K562 (cell line): ENCODE measurements around the gene TAS2R31. TPM values are rescaled to one million over a fixed set of nuclear protein-coding genes. Genes with fewer than 3 reads are reported as not detected.

Experiments used
- ATAC-seq: fragments of 200-7000 bp; cut with Tn5 transposase; 3 replicates; pipeline ENCODE4 v1.9.1; 2020; ENCODE audit warnings: moderate library complexity
- Bru-seq: library from RNA; stranded (reverse); fragments of 400-500 nt; gene quantifications from one replicate; lab custom pipeline; 2021; lab: Mats Ljungman, UMichigan
- BruChase-seq, 2 experiments: library from RNA; stranded (reverse); fragments of 400-500 nt; gene quantifications; one replicate each; lab custom pipeline; 2021; lab: Mats Ljungman, UMichigan
- BruUV-seq: library from RNA; stranded (reverse); fragments of 400-500 nt; replicated peaks from 2 replicates; lab custom pipeline; 2021; lab: Mats Ljungman, UMichigan
- CTCF ChIA-PET: fragments of 300-600 bp; formaldehyde crosslinking; extraction: SDS; loops from one replicate; lab custom pipeline; 2021; ENCODE audit warnings: low intra/inter-chr PET ratio; lab: Yijun Ruan, JAX
- POLR2A ChIA-PET: fragments of 300-600, 350-650 bp; sonication (Branson Sonifier 250); formaldehyde crosslinking; extraction: SDS; loops from one replicate; lab custom pipeline; 2021; ENCODE audit warnings: antibody characterized with exemption, inconsistent platforms; lab: Yijun Ruan, JAX
- DNase-seq, 4 experiments: peaks; one replicate each; pipeline versions ENCODE4 v3.0.0 to v3.0.0-alpha.2; 2011 to 2018; ENCODE audit warnings: low spot score in 3 of 4, mixed read lengths in 3 of 4; ENCODE audit errors: extremely low read depth in 1 of 4
- FAIRE-seq: peaks from 2 replicates; lab custom pipeline; 2011; peaks lifted over from hg19 to GRCh38; lab: Jason Lieb, UNC
- H2AFZ ChIP-seq: 2 replicates; pipeline ENCODE4 v1.6.0; 2011; ENCODE audit warnings: low read depth, low read length, control low read depth, inconsistent platforms
- H3K27ac ChIP-seq: fragments of 200-600 bp; 3 replicates; pipeline ENCODE4 v1.8.0; 2011; ENCODE audit warnings: low read depth, mild to moderate bottlenecking, control low read depth, inconsistent platforms, low read length, moderate library complexity, mixed read lengths; ENCODE audit errors: extremely low read depth
- H3K27me3 ChIP-seq, 2 experiments: fragments of 300-600 bp in 1 of 2; 2 replicates in 1 of 2; 3 replicates in 1 of 2; pipeline versions ENCODE4 v1.6.0 to v1.8.0; 2011; ENCODE audit warnings: inconsistent platforms in 2 of 2, low read length in 2 of 2, mild to moderate bottlenecking in 1 of 2, mixed read lengths in 1 of 2, moderate library complexity in 1 of 2; ENCODE audit not compliant: control insufficient read depth in 2 of 2, insufficient read depth in 2 of 2
- H3K36me3 ChIP-seq: fragments of 300-600 bp; 3 replicates; pipeline ENCODE4 v1.8.0; 2011; ENCODE audit warnings: mild to moderate bottlenecking, low read length, inconsistent platforms; ENCODE audit not compliant: control insufficient read depth, insufficient read depth
- H3K4me1 ChIP-seq, 2 experiments: fragments of 200-600 bp in 1 of 2; replicated peaks in 1 of 2; 2 replicates in 1 of 2; 3 replicates in 1 of 2; pipeline versions ENCODE4 v1.5.1 to v1.8.0; 2011; ENCODE audit warnings: inconsistent platforms in 2 of 2, low read length in 2 of 2, mild to moderate bottlenecking in 1 of 2, mixed read lengths in 1 of 2, moderate library complexity in 1 of 2; ENCODE audit not compliant: control insufficient read depth in 2 of 2, insufficient read depth in 2 of 2
- H3K4me2 ChIP-seq: 2 replicates; pipeline ENCODE4 v1.6.1; 2011; ENCODE audit warnings: low read length, control low read depth, inconsistent platforms, mixed read lengths; ENCODE audit not compliant: insufficient read depth
- H3K4me3 ChIP-seq: fragments of 200-600 bp; sonication (generic), shearing (Covaris generic); 2 replicates; pipeline ENCODE4 v1.5.1; 2016; ENCODE audit warnings: control low read depth, inconsistent platforms
- H3K79me2 ChIP-seq: fragments of 200-600 bp; 3 replicates; pipeline ENCODE4 v1.8.0; 2011; ENCODE audit warnings: low read length, inconsistent platforms; ENCODE audit not compliant: control insufficient read depth, insufficient read depth
- H3K9ac ChIP-seq, 2 experiments: 2 replicates each; pipeline versions ENCODE4 v1.6.0 to v1.6.1; 2011; ENCODE audit warnings: low read depth in 2 of 2, low read length in 2 of 2, control low read depth in 1 of 2, inconsistent platforms in 1 of 2, mild to moderate bottlenecking in 1 of 2, mixed read lengths in 1 of 2; ENCODE audit not compliant: insufficient read depth in 1 of 2
- H3K9me1 ChIP-seq: one replicate; pipeline ENCODE4 v1.6.0; 2011; ENCODE audit warnings: inconsistent platforms, mild to moderate bottlenecking, low read length, moderate library complexity; ENCODE audit not compliant: control insufficient read depth, insufficient read depth
- H3K9me3 ChIP-seq: replicated peaks from 2 replicates; pipeline ENCODE4 v1.5.1; 2011; ENCODE audit warnings: low read depth, low read length, inconsistent platforms; ENCODE audit not compliant: control insufficient read depth, insufficient read depth
- H4K20me1 ChIP-seq: replicated peaks from 2 replicates; pipeline ENCODE4 v1.6.1; 2011; ENCODE audit warnings: low read length, inconsistent platforms, mixed read lengths; ENCODE audit not compliant: control insufficient read depth, insufficient read depth
- ETS2 ChIP-seq: IDR thresholded peaks from 2 replicates; pipeline ENCODE4 v1.6.1; 2016; ENCODE audit warnings: borderline replicate concordance, missing genetic modification characterization, mild to moderate bottlenecking, moderate library complexity, missing compliant biosample characterization; ENCODE audit not compliant: poor library complexity, severe bottlenecking
- ETV5 ChIP-seq: sonication (generic); formaldehyde crosslinking; IDR thresholded peaks from 2 replicates; pipeline ENCODE4 v1.4.0; 2020; ENCODE audit warnings: low read depth, mild to moderate bottlenecking, missing genetic modification reagents
- HDGF ChIP-seq: fragments of 450-650 bp; IDR thresholded peaks from 2 replicates; pipeline ENCODE4 v1.6.1; 2016
- RB1 ChIP-seq: fragments of 450-650 bp; IDR thresholded peaks from 2 replicates; pipeline ENCODE4 v1.6.1; 2017; ENCODE audit warnings: low read depth, mild to moderate bottlenecking
- RBM14 ChIP-seq: fragments of 200-400 bp; formaldehyde crosslinking; IDR thresholded peaks from 2 replicates; pipeline ENCODE4 v1.6.1; 2018; ENCODE audit warnings: low read depth, mild to moderate bottlenecking, low read length, moderate library complexity, borderline replicate concordance; ENCODE audit not compliant: insufficient read depth
- WGBS: fragments of 100-300 bp; shearing (Covaris generic); methylation state at CpG from one replicate; pipeline ENCODE4 v1.1.6; 2016; ENCODE audit warnings: low coverage, mixed read lengths; ENCODE audit not compliant: insufficient coverage; ENCODE audit errors: missing lambda C conversion rate; 5-methylcytosine and 5-hydroxymethylcytosine counted together
- in situ Hi-C: fragments of 300-500 bp; cut with MboI; formaldehyde crosslinking; loops from 4 replicates; pipeline ENCODE4 v1.15.0; 2018; ENCODE audit warnings: inconsistent platforms, mixed read lengths
- intact Hi-C: fragments of 100-400 bp; cut with micrococcal nuclease; formaldehyde crosslinking; loops from 2 replicates; pipeline ENCODE4 v1.14.2; 2022
- long read RNA-seq, 3 experiments: library from polyadenylated mRNA in 2 of 3; library from RNA in 1 of 3; unstranded in 2 of 3; stranded (forward) in 1 of 3; transcript quantifications; one replicate each; pipeline ENCODE4 v2.0.0, GENCODE V29; 2019 to 2022
- polyA minus RNA-seq, 3 experiments: library from RNA; depleted of rRNA, polyadenylated mRNA; stranded (reverse); fragments of >200 nt; gene quantifications; 2 replicates each; pipeline ENCODE4 v1.2.3, GENCODE V29; 2011
- polyA plus RNA-seq, 8 experiments: library from polyadenylated mRNA; depleted of rRNA in 4 of 8; stranded (reverse) in 5 of 8; unstranded in 3 of 8; fragments of >200 nt; fragmentation: Nextera tagmentation in 2 of 8; fragmentation: Illumina TruSeq in 1 of 8; extraction: Ambion mirVana in 2 of 8; extraction: Trizol in 1 of 8; gene quantifications; 2 replicates each; pipeline versions ENCODE4 v1.2.1 to v1.2.3, GENCODE V29; 2011 to 2014; ENCODE audit warnings: inconsistent platforms in 1 of 8, missing spikeins in 1 of 8
- total RNA-seq, 7 experiments: library from RNA; depleted of rRNA in 6 of 7; stranded (reverse); fragments of >200 nt in 6 of 7; fragmentation: Illumina TruSeq in 2 of 7; extraction: Trizol in 2 of 7; gene quantifications; 2 replicates each; pipeline versions ENCODE4 v1.2.1 to v1.2.3, GENCODE V29; 2011 to 2021; ENCODE audit warnings: low replicate concordance in 1 of 7
- TF ChIP-seq, protein P1 (sequence below), 3 experiments: IDR thresholded peaks in 2 of 3; conservative IDR thresholded peaks in 1 of 3; 2 replicates each; pipeline ENCODE4 v1.5.1; 2011 to 2012; ENCODE audit warnings: low read length in 3 of 3, mild to moderate bottlenecking in 3 of 3, control low read depth in 2 of 3, improper control_type of control experiment in 1 of 3, inconsistent platforms in 1 of 3, low read depth in 1 of 3, mixed read lengths in 1 of 3, moderate library complexity in 1 of 3; ENCODE audit not compliant: insufficient read depth in 2 of 3
- TF ChIP-seq, protein P2 (sequence below): IDR thresholded peaks from 2 replicates; pipeline ENCODE4 v1.6.1; 2014; ENCODE audit warnings: antibody characterized with exemption
- TF ChIP-seq, protein P3 (sequence below): sonication (generic); formaldehyde crosslinking; IDR thresholded peaks from 2 replicates; pipeline ENCODE4 v1.4.0; 2020; ENCODE audit warnings: mild to moderate bottlenecking, missing genetic modification reagents

The TAS2R31 gene, protein sequence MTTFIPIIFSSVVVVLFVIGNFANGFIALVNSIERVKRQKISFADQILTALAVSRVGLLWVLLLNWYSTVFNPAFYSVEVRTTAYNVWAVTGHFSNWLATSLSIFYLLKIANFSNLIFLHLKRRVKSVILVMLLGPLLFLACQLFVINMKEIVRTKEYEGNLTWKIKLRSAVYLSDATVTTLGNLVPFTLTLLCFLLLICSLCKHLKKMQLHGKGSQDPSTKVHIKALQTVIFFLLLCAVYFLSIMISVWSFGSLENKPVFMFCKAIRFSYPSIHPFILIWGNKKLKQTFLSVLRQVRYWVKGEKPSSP
- 8.0 and 33.7 TPM in 2 replicates for total RNA-seq (2011; cell fraction: chromatin; rRNA removed; ENCODE audit: low replicate concordance)
- 2.8 and 6.7 TPM in 2 replicates for total RNA-seq (2011; cell fraction: nucleolus; rRNA removed)
- total RNA-seq (2011; cell fraction: nucleoplasm; rRNA removed) = 19.7 and 26.1 TPM in 2 replicates
- total RNA-seq (2014; rRNA removed) (0.59 and 0.86 TPM in 2 replicates), total RNA-seq (2014; rRNA removed; fragmentation: Illumina TruSeq; extraction: Trizol) (3.6 and 4.5 TPM in 2 replicates), total RNA-seq (2015; rRNA removed; fragmentation: Illumina TruSeq; extraction: Trizol) (2.0 and 2.3 TPM in 2 replicates), total RNA-seq (2021) (1.0 and 1.1 TPM in 2 replicates), polyA plus RNA-seq (2011; rRNA removed) (1.1 and 1.4 TPM in 2 replicates), polyA plus RNA-seq (2014; fragmentation: Illumina TruSeq; extraction: Trizol) (not detected in 2 replicates), polyA plus RNA-seq (2014; fragmentation: Nextera tagmentation; extraction: Ambion mirVana) (not detected), polyA plus RNA-seq (2014; rRNA removed) (0.20 TPM in 1 of 2 replicates, not detected in the other), polyA minus RNA-seq (2011; rRNA and poly(A)+ RNA removed) (11.9 and 15.3 TPM in 2 replicates), Bru-seq, nascent RNA (percentile 76 among the genes with signal in this experiment), BruChase-seq, experiment 1, labeled RNA remaining after a 2-hour chase (percentile 83 among the genes with signal in this experiment), BruChase-seq, experiment 2, labeled RNA remaining after a 6-hour chase (percentile 84 among the genes with signal in this experiment)
- 0.07 TPM in 1 of 2 replicates, not detected in the other for polyA plus RNA-seq (2011; cell fraction: cytosol; rRNA removed)
- polyA plus RNA-seq (2011; cell fraction: nucleus; rRNA removed) = 1.9 and 2.6 TPM in 2 replicates
- 0.08 and 0.42 TPM in 2 replicates for polyA plus RNA-seq (2012)
- polyA minus RNA-seq (2011; cell fraction: cytosol; rRNA and poly(A)+ RNA removed) = not detected in 2 replicates
- polyA minus RNA-seq (2011; cell fraction: nucleus; rRNA and poly(A)+ RNA removed) = 21.8 and 29.7 TPM in 2 replicates
- long read RNA-seq, experiment 1 = 0 reads
- long read RNA-seq, experiment 2 = 0 reads
- long read RNA-seq, experiment 3 = 0 reads

DNA sequence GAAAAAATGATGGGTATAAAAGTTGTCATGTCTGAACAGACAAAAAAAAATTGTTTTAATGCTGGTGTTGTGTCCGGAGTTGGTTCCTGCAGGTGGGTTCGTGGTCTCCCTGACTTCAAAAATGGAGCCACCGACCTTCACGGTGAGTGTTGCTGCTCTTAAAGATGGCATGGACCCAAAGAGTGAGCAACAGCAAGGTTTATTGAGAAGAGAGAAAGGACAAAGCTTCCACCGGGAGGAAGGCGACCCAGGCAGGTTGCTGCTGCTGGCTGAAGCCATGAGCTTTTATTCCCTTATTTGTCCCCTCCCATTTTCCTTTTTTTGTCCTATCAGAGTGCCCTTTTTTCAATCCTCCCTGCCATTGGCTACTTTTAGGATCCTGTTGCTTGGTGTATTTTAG is at the start of gene TAS2R31:
TAS2R31 (minus strand) TSS at position 101 of the 400 bp plus-strand sequence; CDS start at position 29, 72 bp downstream.
- intact Hi-C loops = no loop called here
- WGBS = 100% methylated on average over 5 of the region's 6 CpGs
- Histone ChIP-seq H3K9me3 (no peaks in the 10 kb centered on the region), H3K9ac (no peak within 1 kb of the TSS), H3K36me3 (no peaks in the 10 kb centered on the region), H2AFZ (no peak within 1 kb of the TSS), H3K79me2 (no peaks in the 10 kb centered on the region), H3K4me1 (no peaks in the 10 kb centered on the region), H4K20me1 (no peaks in the 10 kb centered on the region), H3K9me1 (no peaks in the 10 kb centered on the region), H3K27ac (no peak within 1 kb of the TSS), H3K4me3 (no peak within 1 kb of the TSS), H3K27me3 (no peaks in the 10 kb centered on the region), H3K4me2 (no peak within 1 kb of the TSS)
- ChIA-PET POLR2A (no interaction called here), CTCF (interaction anchor here (0.6 kb wide), 1 partner anchor 27 kb away, joined by 3 read pairs; no protein-coding TSS in a partner anchor)
- FAIRE-seq = no peak
- in situ Hi-C loops = no loop called here
- DNase-seq = no peak
- no peak for ATAC-seq
- no TSS peak for BruUV-seq
- TF ChIP-seq, protein P1, sequence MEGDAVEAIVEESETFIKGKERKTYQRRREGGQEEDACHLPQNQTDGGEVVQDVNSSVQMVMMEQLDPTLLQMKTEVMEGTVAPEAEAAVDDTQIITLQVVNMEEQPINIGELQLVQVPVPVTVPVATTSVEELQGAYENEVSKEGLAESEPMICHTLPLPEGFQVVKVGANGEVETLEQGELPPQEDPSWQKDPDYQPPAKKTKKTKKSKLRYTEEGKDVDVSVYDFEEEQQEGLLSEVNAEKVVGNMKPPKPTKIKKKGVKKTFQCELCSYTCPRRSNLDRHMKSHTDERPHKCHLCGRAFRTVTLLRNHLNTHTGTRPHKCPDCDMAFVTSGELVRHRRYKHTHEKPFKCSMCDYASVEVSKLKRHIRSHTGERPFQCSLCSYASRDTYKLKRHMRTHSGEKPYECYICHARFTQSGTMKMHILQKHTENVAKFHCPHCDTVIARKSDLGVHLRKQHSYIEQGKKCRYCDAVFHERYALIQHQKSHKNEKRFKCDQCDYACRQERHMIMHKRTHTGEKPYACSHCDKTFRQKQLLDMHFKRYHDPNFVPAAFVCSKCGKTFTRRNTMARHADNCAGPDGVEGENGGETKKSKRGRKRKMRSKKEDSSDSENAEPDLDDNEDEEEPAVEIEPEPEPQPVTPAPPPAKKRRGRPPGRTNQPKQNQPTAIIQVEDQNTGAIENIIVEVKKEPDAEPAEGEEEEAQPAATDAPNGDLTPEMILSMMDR (IDR thresholded peaks at IDR 0.05 in 2 of 3, conservative IDR thresholded peaks at IDR 0.05 in 1 of 3; ENCODE audit: insufficient read depth in 2 of 3, low read depth in 1 of 3, low read length in 3 of 3) = no peak
- TF ChIP-seq RBM14 (no peak), RB1 (no peak), ETV5 (no peak), ETS2 (tag) (no peak), HDGF (no peak)
- TF ChIP-seq, protein P2, sequence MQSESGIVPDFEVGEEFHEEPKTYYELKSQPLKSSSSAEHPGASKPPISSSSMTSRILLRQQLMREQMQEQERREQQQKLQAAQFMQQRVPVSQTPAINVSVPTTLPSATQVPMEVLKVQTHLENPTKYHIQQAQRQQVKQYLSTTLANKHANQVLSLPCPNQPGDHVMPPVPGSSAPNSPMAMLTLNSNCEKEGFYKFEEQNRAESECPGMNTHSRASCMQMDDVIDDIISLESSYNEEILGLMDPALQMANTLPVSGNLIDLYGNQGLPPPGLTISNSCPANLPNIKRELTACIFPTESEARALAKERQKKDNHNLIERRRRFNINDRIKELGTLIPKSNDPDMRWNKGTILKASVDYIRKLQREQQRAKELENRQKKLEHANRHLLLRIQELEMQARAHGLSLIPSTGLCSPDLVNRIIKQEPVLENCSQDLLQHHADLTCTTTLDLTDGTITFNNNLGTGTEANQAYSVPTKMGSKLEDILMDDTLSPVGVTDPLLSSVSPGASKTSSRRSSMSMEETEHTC = no peak
- TF ChIP-seq, protein P3, sequence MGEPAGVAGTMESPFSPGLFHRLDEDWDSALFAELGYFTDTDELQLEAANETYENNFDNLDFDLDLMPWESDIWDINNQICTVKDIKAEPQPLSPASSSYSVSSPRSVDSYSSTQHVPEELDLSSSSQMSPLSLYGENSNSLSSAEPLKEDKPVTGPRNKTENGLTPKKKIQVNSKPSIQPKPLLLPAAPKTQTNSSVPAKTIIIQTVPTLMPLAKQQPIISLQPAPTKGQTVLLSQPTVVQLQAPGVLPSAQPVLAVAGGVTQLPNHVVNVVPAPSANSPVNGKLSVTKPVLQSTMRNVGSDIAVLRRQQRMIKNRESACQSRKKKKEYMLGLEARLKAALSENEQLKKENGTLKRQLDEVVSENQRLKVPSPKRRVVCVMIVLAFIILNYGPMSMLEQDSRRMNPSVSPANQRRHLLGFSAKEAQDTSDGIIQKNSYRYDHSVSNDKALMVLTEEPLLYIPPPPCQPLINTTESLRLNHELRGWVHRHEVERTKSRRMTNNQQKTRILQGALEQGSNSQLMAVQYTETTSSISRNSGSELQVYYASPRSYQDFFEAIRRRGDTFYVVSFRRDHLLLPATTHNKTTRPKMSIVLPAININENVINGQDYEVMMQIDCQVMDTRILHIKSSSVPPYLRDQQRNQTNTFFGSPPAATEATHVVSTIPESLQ (CRISPR knock-in tag) = no peak
